ENCODE data around the gene MGAT4D.
"Not testable (repeated sequence)": the region's sequence is repeated elsewhere in the genome, so short reads cannot be mapped to it uniquely, and the experiment has no call there.

Gene MGAT4D

DNA sequence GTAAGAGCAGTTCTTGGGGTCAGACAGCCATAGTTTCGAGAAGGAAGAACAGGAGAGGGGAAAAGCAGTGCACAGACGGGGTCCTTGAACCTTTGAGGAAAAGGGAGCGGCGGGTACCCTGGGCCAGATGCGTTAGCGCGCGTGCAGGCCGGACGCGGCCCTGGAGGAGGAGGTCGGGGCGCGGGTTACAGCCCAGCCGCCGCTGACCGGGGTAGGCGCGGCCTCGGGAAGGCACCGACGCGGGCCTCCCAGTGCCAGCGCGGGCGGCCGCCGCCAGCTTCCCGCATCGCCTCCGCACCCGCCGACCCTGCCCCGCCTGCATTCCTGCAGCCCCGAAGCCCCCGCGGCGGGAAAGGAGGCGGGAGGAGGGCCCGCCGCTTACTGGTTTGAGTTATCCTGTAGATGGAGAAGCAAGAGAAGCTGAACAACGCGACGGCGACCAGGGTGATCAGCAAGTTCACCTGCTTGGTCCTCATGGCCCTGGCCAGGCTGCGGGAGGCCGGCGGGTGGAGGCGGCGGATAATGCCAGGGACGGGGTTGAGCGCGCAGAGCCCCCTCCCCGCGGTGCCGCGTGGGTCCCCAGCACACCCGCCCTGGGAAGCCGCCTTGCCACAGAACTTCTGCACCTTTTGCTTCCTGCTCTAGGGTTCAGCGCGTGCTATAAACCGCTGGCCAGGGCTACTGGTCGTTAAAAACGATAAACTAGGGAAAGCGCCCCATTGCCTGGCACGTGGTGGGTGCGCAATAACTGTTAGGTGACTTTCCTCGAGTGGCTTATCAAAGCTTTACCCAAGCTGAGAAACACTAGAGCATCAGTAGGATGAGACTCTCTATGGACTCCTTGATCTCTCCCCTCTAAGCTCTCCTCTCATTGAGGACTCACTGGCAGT, at the start of gene MGAT4D:
MGAT4D (minus strand) TSS at position 547 of the 890 bp plus-strand sequence; CDS start at position 476, 71 bp downstream.
- DNase-seq (ENCODE audit: low read depth), result no peak

DNA sequence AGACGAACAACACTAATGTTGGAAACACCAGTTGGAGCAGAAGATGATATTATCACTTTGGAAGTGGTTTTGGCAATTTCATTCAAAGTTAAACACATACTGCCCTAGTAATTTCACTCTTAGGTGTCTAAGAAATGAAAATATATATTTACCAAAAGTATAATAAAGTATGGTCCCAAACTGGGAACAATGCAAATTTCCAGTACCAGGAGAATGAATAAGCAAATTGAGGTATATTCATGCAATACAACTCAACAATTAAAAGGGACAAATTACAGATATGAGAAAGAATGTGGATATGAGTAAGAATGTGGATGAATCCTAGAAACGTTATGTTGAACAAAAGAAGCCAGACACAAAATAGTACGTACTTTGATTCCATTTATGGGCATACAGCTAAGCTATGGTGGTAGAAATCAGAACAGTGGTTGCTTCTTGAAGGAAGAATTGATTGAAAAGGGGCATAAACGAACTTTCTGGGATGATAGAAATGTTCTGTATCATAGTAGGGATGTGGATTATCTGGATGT, 35.9 kb upstream of the MGAT4D start:
- DNase-seq (ENCODE audit: low read depth), result no peak

- no peak for DNase-seq (ENCODE audit: low read depth)
Measured at GRCh38 chr4:140529434-140529833, 31.3 kb upstream of the MGAT4D start.

- peak; percentile 96 for DNase-seq (ENCODE audit: low read depth)
Measured at GRCh38 chr4:140523857-140524742, 26.0 kb upstream of the MGAT4D start, which contains the start of gene ELMOD2. TSS of gene ELMOD2 (plus strand) at chr4:140524168. CDS start at chr4:140525429, 1,261 bp downstream.

DNA sequence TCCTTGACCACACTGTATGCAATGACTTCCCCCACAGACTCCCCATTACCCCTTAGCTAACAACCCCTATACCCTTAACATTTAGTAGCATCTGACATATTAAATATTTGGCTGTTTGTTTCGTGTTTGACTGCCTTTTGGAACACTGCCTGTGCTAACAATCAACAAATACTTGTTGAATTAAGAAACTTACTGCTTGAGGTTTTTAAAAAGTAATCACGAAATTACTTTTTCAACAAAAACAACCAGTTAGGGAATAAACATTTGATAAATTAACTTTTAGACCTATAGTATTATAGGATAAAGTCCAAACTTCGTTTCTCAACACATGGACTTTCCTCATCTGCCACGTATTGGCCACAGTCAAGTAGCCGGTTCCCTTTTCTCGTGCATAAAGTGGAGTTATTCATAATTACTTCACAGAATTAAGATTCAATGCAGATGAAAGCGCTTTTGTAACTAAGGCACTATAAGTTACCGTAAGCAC, 25.3 kb upstream of the MGAT4D start:
- no peak for DNase-seq (ENCODE audit: low read depth)

DNA sequence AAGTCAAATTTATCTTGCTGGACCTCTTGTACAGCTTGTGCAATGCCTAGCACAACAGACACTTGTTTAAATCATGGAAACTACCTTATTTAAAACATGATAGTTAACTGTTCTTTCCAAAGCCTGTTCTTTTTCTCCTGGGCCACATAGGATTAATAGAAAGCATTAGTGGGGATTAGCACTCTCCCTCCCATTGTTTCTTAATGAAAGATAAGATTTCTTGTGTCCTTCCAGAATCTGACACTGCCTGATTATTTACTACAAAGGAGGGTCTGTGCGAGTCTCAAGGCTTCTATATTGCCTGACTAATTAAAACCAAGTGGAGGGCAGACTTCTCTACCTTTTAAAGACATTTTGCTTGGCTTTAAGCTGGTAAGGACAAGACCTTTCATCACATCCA, 17.3 kb upstream of the MGAT4D start:
- no peak for DNase-seq (ENCODE audit: low read depth)

- DNase-seq (ENCODE audit: low read depth), result not testable (repeated sequence)
Measured at GRCh38 chr4:140513765-140514164, 15.7 kb upstream of the MGAT4D start.

GRCh38 chr4:140504261-140504660, 6.2 kb upstream of the MGAT4D start:
- no peak for DNase-seq (ENCODE audit: low read depth)

GRCh38 chr4:140499391-140499790, 1.3 kb upstream of the MGAT4D start:
- DNase-seq (ENCODE audit: low read depth), result no peak

DNA sequence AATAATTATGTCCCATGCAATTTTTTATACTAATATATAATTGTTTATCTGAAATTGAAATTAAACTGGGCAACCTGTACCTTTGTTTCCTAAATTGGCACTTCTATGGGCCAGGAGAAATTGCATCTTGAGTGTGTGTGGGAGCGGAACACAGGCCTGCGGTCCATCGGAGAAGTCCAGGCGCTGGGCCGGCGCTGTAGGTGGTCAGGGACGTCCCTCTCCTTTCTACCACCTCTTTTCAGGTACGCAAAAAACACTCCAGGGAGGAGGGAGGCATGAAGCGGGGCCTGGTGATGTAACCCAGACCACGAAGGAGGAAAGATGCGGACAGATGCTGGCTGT, 717 bp downstream of the MGAT4D start:
- DNase-seq (ENCODE audit: low read depth), result no peak

- DNase-seq (ENCODE audit: low read depth), result no peak
Measured at GRCh38 chr4:140485939-140486338, 12.2 kb downstream of the MGAT4D start.

- DNase-seq (ENCODE audit: low read depth), result no peak
Measured at GRCh38 chr4:140483445-140483844, 14.6 kb downstream of the MGAT4D start.

GRCh38 chr4:140472156-140472555, 25.9 kb downstream of the MGAT4D start:
- DNase-seq (ENCODE audit: low read depth), result no peak

DNA sequence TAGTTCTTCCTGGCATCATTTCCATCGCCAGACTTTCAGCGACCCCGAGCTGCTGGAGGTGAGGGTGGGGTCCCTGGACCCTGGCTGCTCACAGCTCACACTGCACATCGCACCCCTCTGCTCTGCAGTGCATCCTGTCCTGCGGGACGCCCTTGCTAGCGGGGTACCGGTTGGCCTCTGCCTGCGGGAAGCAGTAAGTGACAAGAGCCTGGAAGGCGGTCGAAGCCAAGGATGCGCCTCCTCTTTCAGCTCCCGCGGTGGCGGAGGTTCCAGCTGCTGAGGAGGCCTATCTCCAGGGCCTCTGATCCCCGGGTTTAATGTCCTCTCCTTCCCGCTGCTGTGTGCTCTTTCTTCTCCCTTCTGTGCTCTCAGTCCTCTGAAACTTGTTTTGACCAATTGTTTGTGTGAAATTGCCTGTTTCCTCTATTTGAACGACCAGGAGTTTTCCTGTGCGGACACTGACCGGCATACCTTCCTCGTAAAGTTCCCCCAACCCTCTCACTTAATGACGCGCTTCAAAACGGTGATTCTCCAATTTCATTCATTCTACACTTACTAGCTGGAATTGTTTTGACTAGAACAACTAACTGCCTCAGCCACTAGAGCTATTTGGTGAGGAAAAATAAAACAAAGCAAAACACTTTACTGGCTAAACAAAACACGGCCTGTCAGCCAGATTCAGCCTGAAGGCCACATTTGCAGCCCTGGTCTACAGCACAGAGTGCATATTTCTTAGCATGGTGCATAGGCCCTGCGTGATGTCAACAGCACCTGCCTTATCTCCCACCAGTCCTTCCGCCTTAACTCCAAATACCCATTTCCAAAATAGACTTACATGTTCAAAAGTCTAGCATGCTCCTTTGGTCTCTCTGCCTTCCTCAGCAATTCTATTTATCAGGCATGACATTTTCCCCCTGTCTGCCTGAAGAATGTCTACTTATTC, 28.0 kb downstream of the MGAT4D start:
- DNase-seq (ENCODE audit: low read depth), result no peak

- no peak for DNase-seq (ENCODE audit: low read depth)
Measured at GRCh38 chr4:140466146-140466545, 31.9 kb downstream of the MGAT4D start.

DNA sequence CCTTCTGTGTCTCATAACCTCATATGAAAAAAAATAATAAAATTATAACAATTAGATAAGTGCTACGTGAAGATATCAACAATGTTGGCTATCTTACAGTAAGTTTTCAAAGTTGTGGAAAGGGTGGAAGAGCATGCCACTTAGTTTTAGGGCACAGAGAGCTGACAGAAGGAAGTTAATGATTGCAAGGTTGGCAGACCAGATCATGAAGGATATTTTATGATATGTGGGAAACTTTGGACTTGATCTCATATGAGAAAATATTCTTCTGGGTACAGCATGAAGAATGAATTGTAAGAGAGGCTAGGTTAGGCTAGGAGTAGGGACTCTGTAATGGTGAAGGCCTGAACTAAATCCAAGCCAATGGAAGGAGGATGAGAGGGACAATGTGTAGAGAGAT, 34.5 kb downstream of the MGAT4D start:
- no peak for DNase-seq (ENCODE audit: low read depth)

DNA sequence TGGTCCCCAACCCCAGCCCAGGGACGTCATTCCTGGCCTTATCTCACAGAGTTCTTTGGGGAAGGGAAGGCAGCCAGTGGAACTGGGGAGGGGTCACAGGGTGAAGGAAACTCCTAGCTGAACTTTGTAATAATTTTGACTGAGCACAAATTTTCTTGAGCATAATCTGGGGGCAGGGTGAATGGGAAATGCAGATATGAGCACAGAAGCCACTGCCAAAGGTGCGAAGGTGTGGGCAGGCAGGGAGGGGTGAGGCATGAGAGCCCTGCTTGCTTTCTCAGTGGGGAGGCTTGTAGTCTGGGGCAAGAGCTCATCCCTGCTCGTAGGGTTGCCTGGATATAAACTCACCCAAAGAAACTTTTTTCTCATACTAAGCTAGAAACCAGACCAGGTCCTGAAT, 34.9 kb downstream of the MGAT4D start:
- DNase-seq (ENCODE audit: low read depth), result no peak

GRCh38 chr4:140450352-140450751, 47.7 kb downstream of the MGAT4D start:
- DNase-seq (ENCODE audit: low read depth), result no peak

GRCh38 chr4:140448830-140449229, 49.3 kb downstream of the MGAT4D start:
- DNase-seq (ENCODE audit: low read depth), result no peak

DNA sequence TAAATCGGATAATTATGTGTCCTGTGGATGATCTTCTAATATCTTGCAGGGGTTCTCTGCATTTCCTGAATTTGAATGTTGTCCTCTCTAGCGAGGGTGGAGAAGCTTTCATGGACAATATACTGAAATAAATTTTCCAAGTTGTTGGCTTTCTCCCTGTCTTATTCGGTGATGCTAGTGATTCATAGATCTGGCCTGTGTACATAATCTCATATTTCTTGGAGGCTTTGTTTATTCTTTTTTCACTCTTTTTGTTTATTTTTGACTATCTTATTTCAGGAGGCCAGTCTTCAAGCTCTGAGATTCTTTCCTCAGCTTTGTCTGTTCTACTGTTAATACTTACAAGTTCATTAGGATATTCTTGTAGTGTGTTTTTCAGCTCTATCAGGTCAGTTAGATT, 49.9 kb downstream of the MGAT4D start:
- no peak for DNase-seq (ENCODE audit: low read depth)

DNA sequence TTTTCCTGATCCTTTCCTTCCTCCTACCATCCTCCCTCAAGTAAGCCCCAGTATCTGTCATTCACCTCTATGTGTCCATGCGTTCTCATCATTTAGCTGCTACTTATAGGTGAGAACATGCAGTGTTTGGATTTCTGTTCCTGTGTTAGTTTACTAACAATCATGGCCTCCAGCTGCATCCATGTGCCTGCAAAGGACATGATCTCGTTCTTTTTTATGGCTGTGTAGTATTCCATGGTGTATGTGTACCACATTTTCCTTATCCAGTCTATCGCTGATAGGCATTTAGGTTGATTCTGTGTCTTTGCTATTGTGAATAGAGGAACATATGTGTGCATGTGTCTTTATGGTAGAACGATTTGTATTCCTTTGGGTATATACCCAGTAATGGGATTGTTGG, 53.7 kb downstream of the MGAT4D start:
- not testable (repeated sequence) for DNase-seq (ENCODE audit: low read depth)
